Neural cell (in vitro differentiated cells): ENCODE data around the gene PPP2R5E. TPM values are rescaled to one million over a fixed set of nuclear protein-coding genes. Genes with fewer than 3 reads are reported as not detected.

ENCODE experiments used
- H2AFZ ChIP-seq: fragments of 200-600, 300-800 bp; sonication (generic), shearing (Covaris generic); 2 replicates; pipeline ENCODE4 v1.6.0; 2014; ENCODE audit warnings: low read depth, mild to moderate bottlenecking, antibody characterized with exemption, low read length, moderate library complexity
- H3F3A ChIP-seq: fragments of 200-600 bp; shearing (Covaris generic); 2 replicates; pipeline ENCODE4 v1.6.1; 2016; ENCODE audit warnings: mild to moderate bottlenecking, moderate library complexity, mixed read lengths, antibody characterized with exemption, low read length; ENCODE audit not compliant: insufficient read depth, poor library complexity, severe bottlenecking
- H3K27ac ChIP-seq: fragments of 200-600, 300-800 bp; sonication (generic), shearing (Covaris generic); 2 replicates; pipeline ENCODE4 v1.5.1; 2014; ENCODE audit warnings: mild to moderate bottlenecking, low read length, moderate library complexity
- H3K27me3 ChIP-seq: fragments of 300-800, 200-600 bp; sonication (generic), shearing (Covaris generic); 2 replicates; pipeline ENCODE4 v1.6.0; 2014; ENCODE audit warnings: mild to moderate bottlenecking, low read depth, low read length, moderate library complexity; ENCODE audit not compliant: insufficient read depth
- H3K36me3 ChIP-seq: fragments of 300-800, 200-600 bp; sonication (generic), shearing (Covaris generic); 2 replicates; pipeline ENCODE4 v1.5.1; 2014; ENCODE audit warnings: mild to moderate bottlenecking, antibody characterized with exemption, low read length, moderate library complexity; ENCODE audit not compliant: insufficient read depth
- H3K4me2 ChIP-seq: fragments of 300-800, 200-600 bp; sonication (generic), shearing (Covaris generic); 2 replicates; pipeline ENCODE4 v1.6.0; 2014; ENCODE audit warnings: mild to moderate bottlenecking, low read length
- H3K4me3 ChIP-seq: fragments of 300-800, 200-600 bp; sonication (generic), shearing (Covaris generic); 2 replicates; pipeline ENCODE4 v1.5.1; 2014; ENCODE audit warnings: mild to moderate bottlenecking, low read length, moderate library complexity
- H3K79me2 ChIP-seq: fragments of 200-600 bp; shearing (Covaris generic); replicated peaks from 2 replicates; pipeline ENCODE4 v1.6.0; 2014; ENCODE audit warnings: mild to moderate bottlenecking, low read length, moderate library complexity; ENCODE audit not compliant: insufficient read depth
- H3K9ac ChIP-seq: fragments of 300-800, 200-600 bp; sonication (generic), shearing (Covaris generic); 2 replicates; pipeline ENCODE4 v1.6.1; 2016; ENCODE audit warnings: mild to moderate bottlenecking, low read length, mixed read lengths
- H3K9me2 ChIP-seq: fragments of 200-600 bp; shearing (Covaris generic); 2 replicates; pipeline ENCODE4 v1.6.1; 2016; ENCODE audit warnings: mild to moderate bottlenecking, low read length, mixed read lengths; ENCODE audit not compliant: insufficient read depth
- H3K9me3 ChIP-seq: fragments of 200-600, 300-800 bp; sonication (generic), shearing (Covaris generic); 2 replicates; pipeline ENCODE4 v1.6.1; 2016; ENCODE audit warnings: mild to moderate bottlenecking, mixed run types, low read length, moderate library complexity, mixed read lengths
- H4K20me1 ChIP-seq: fragments of 200-600 bp; shearing (Covaris generic); 2 replicates; pipeline ENCODE4 v1.6.1; 2016; ENCODE audit warnings: mild to moderate bottlenecking, mixed run types; ENCODE audit not compliant: insufficient read depth
- EP300 ChIP-seq: fragments of 450-650 bp; conservative IDR thresholded peaks from 2 replicates; pipeline ENCODE4 v1.6.1; 2014; ENCODE audit warnings: antibody characterized with exemption, mild to moderate bottlenecking, moderate library complexity; ENCODE audit not compliant: poor library complexity, severe bottlenecking
- EZH2 ChIP-seq: fragments of 200-600, 300-800 bp; shearing (Covaris generic), sonication (generic); IDR thresholded peaks from 2 replicates; pipeline ENCODE4 v1.6.1; 2014; ENCODE audit warnings: antibody characterized with exemption, low read length, borderline replicate concordance, mild to moderate bottlenecking; ENCODE audit not compliant: insufficient read depth, poor library complexity, severe bottlenecking
- MXI1 ChIP-seq: fragments of 450-650 bp; conservative IDR thresholded peaks from 2 replicates; pipeline ENCODE4 v1.6.1; 2014; ENCODE audit warnings: antibody characterized with exemption, mild to moderate bottlenecking; ENCODE audit not compliant: poor library complexity, severe bottlenecking
- POLR2AphosphoS5 ChIP-seq: IDR thresholded peaks from 2 replicates; pipeline ENCODE4 v1.6.1; 2012
- RAD21 ChIP-seq: fragments of 450-650 bp; conservative IDR thresholded peaks from 2 replicates; pipeline ENCODE4 v1.6.1; 2014; ENCODE audit warnings: antibody characterized with exemption, mild to moderate bottlenecking, moderate library complexity
- SMC3 ChIP-seq: fragments of 450-650 bp; conservative IDR thresholded peaks from 2 replicates; pipeline ENCODE4 v1.6.1; 2014; ENCODE audit warnings: antibody characterized with exemption, mild to moderate bottlenecking, moderate library complexity; ENCODE audit not compliant: poor library complexity
- TAF1 ChIP-seq: IDR thresholded peaks from 2 replicates; pipeline ENCODE4 v1.6.1; 2012; ENCODE audit warnings: low read depth
- polyA plus RNA-seq: library from polyadenylated mRNA; depleted of rRNA; stranded (reverse); fragments of >200 nt; gene quantifications from 2 replicates; pipeline ENCODE4 v1.2.3, GENCODE V29; 2014
- TF ChIP-seq, protein P1 (sequence below): fragments of 450-650 bp; IDR thresholded peaks from 2 replicates; pipeline ENCODE4 v1.5.1; 2014; ENCODE audit warnings: antibody characterized with exemption, mild to moderate bottlenecking, moderate library complexity; ENCODE audit not compliant: poor library complexity, severe bottlenecking
- TF ChIP-seq, protein P2 (sequence below): IDR thresholded peaks from 2 replicates; pipeline ENCODE4 v1.6.1; 2012; ENCODE audit warnings: borderline replicate concordance

PPP2R5E gene
- polyA plus RNA-seq, 1 donor from 2014 or later: 26.7 TPM

DNA sequence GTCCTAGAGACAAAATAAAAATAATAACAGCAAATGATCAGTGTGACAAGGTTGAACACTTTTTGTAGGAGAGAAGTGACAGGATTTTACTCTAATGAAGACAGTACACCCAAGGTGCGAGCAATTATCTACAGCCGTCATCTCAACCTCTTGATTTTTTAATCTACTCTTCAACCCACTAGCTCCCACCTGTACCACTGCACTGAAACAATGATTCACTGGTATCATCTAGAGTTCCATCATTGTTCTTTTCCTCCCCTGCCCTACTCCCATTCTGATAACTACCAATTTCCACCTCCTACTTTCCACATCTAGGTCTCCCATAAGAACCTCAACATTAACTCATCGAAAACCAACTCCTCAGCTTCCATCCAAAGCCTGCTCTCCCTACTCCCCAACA, 99.8 kb downstream of the PPP2R5E start:
- H3K9ac ChIP-seq: no peak overlapping the region

DNA sequence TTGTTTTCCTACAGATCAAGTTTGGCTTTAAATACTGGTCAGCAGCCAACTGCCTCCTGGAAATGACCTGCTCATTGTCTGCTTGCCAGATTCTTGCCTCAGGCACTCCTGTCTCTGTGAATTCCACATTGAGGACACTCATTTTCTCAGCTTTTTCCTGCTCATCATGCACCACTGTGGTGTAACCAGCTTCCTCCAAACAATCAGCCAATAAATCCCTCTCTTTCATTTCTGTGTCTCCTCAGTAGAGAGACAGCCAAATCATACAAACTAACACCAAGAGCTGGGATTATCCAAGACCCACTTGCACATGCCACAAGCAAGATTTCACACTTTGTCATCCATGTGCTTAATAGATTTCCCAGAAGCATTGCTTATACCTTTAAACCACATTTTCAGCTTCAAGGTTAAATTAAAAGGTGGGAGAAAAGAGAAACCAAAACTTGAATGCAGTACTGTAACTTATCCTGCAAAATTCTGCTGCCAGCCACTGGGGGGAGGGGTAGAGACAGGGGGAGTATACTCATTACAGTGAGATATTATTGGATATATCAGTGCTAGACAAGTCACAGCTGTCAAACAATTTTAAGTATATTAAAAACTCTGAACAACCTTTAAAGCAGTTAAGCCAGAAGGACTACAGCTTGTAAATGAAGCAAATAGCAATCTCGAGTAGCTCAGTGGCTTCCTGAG, 105.0 kb downstream of the PPP2R5E start:
- Histone ChIP-seq H3K9ac (no peak overlapping the region), H3K27me3 (no peaks in the 10 kb centered on the region), H4K20me1 (no peaks in the 10 kb centered on the region), H3K27ac (no peak overlapping the region), H2AFZ (no peak overlapping the region), H3K36me3 (no peaks in the 10 kb centered on the region), H3K4me2 (no peak overlapping the region), H3K9me3 (no peaks in the 10 kb centered on the region), H3K79me2 (peaks cover 37% of the 10 kb centered on the region), H3K4me3 (no peak overlapping the region), H3K9me2 (no peaks in the 10 kb centered on the region), H3F3A (no peaks in the 10 kb centered on the region)
- TF ChIP-seq EZH2: no peak
- TF ChIP-seq TAF1: no peak
- no peak for TF ChIP-seq SMC3
- TF ChIP-seq POLR2AphosphoS5: no peak
- no peak for TF ChIP-seq MXI1
- TF ChIP-seq, protein P1, sequence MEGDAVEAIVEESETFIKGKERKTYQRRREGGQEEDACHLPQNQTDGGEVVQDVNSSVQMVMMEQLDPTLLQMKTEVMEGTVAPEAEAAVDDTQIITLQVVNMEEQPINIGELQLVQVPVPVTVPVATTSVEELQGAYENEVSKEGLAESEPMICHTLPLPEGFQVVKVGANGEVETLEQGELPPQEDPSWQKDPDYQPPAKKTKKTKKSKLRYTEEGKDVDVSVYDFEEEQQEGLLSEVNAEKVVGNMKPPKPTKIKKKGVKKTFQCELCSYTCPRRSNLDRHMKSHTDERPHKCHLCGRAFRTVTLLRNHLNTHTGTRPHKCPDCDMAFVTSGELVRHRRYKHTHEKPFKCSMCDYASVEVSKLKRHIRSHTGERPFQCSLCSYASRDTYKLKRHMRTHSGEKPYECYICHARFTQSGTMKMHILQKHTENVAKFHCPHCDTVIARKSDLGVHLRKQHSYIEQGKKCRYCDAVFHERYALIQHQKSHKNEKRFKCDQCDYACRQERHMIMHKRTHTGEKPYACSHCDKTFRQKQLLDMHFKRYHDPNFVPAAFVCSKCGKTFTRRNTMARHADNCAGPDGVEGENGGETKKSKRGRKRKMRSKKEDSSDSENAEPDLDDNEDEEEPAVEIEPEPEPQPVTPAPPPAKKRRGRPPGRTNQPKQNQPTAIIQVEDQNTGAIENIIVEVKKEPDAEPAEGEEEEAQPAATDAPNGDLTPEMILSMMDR: no peak
- TF ChIP-seq EP300: no peak
- TF ChIP-seq, protein P2, sequence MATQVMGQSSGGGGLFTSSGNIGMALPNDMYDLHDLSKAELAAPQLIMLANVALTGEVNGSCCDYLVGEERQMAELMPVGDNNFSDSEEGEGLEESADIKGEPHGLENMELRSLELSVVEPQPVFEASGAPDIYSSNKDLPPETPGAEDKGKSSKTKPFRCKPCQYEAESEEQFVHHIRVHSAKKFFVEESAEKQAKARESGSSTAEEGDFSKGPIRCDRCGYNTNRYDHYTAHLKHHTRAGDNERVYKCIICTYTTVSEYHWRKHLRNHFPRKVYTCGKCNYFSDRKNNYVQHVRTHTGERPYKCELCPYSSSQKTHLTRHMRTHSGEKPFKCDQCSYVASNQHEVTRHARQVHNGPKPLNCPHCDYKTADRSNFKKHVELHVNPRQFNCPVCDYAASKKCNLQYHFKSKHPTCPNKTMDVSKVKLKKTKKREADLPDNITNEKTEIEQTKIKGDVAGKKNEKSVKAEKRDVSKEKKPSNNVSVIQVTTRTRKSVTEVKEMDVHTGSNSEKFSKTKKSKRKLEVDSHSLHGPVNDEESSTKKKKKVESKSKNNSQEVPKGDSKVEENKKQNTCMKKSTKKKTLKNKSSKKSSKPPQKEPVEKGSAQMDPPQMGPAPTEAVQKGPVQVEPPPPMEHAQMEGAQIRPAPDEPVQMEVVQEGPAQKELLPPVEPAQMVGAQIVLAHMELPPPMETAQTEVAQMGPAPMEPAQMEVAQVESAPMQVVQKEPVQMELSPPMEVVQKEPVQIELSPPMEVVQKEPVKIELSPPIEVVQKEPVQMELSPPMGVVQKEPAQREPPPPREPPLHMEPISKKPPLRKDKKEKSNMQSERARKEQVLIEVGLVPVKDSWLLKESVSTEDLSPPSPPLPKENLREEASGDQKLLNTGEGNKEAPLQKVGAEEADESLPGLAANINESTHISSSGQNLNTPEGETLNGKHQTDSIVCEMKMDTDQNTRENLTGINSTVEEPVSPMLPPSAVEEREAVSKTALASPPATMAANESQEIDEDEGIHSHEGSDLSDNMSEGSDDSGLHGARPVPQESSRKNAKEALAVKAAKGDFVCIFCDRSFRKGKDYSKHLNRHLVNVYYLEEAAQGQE: no peak

More for the DNA sequence above, 99.8 kb downstream of the PPP2R5E start:
- no peak overlapping the region for H3K4me2 ChIP-seq
- H2AFZ ChIP-seq: no peak overlapping the region
- H3K27me3 ChIP-seq: no peaks in the 10 kb centered on the region
- H3F3A ChIP-seq: no peaks in the 10 kb centered on the region
- H3K27ac ChIP-seq: no peak overlapping the region
- H3K4me3 ChIP-seq: peak overlapping the region; percentile 17
- peaks cover 28% of the 10 kb centered on the region for H3K79me2 ChIP-seq
- TF ChIP-seq, protein P2: no peak
- TF ChIP-seq SMC3 (no peak), MXI1 (no peak), TAF1 (no peak), EZH2 (no peak), RAD21 (no peak), POLR2AphosphoS5 (no peak)
- TF ChIP-seq, protein P1: no peak
- no peaks in the 10 kb centered on the region for H3K36me3 ChIP-seq
- H3K9me2 ChIP-seq: no peaks in the 10 kb centered on the region
- H3K9me3 ChIP-seq: no peaks in the 10 kb centered on the region
- H4K20me1 ChIP-seq: no peaks in the 10 kb centered on the region
